Activated T-cell treated with anti-CD3 and anti-CD28 coated beads, Interleukin-2, amount 50 U/mL, for 48 hours (primary cell): ENCODE measurements around the gene HOXC5.
A peak's percentile ranks its signal among the peaks of the same experiment; 100 is the strongest.
"Not testable (repeated sequence)": the region's sequence is repeated elsewhere in the genome, so short reads cannot be mapped to it uniquely, and the experiment has no call there.

Experiments used
- DNase-seq, 2 experiments: peaks; one replicate each; pipeline ENCODE4 v3.0.0-alpha.2; 2020

Gene HOXC5

DNA sequence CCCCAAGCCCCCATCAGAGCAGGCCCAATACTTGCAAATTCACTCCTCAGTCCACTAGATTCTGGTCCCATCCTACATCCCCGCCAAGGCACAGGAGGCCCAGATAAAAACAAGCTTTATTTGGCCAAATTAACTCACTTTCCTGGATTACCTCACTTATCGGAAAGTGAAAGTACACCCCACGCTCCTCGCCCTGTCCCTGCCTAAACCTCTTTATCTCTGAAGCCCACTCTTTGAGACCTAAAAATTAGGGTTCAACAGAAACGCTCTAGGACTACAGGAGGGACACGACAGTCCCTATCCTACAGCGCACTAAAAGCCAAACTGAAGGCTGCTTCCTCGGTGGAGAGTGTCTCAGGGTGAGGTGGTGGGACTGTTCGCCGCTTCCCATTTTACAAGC is 45.0 kb downstream of the HOXC5 start:
- not testable (repeated sequence) for DNase-seq

GRCh38 chr12:54079115-54079514 is 46.3 kb downstream of the HOXC5 start:
- DNase-seq, result not testable (repeated sequence)

GRCh38 chr12:54080008-54080924 is 47.4 kb downstream of the HOXC5 start:
- not testable (repeated sequence) for DNase-seq

- peak; percentile 41 to 48 for DNase-seq
Observed at GRCh38 chr12:54081053-54081514, 48.2 kb downstream of the HOXC5 start.

GRCh38 chr12:54081581-54082396 is 48.9 kb downstream of the HOXC5 start:
- peak; percentile 55 to 65 for DNase-seq

DNA sequence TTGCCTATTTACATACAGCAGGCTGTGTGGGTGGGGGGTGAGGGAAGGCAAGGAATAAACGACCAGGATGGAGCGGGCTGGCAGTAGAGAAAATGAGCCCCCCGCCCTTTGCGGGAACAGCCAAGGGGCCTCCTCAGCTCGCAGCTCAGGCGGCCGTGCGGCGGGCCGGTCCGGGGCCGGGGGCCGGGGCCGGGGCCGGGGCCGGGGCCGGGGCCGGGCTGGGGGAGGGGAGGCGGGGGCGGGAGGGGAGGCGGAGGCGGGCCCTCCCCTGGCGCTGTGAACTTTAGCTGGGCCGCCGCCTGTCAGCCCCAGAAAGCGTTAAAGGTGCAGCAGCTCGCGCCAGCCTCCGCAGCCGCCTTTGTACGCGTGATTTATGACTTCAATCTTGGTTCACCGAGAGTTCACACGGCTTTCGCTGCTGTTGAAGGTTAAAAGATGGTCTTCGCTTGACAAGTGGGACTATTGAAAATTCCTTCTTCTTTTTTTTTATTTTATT is 49.6 kb downstream of the HOXC5 start:
- peak; percentile 47 to 57 for DNase-seq
